ENCODE data around the gene PCMT1. TPM values are rescaled to one million over a fixed set of nuclear protein-coding genes. Genes with fewer than 3 reads are reported as not detected.
"Not testable (repeated sequence)": the region's sequence is repeated elsewhere in the genome, so short reads cannot be mapped to it uniquely, and the experiment has no call there.

PCMT1 gene
- total RNA-seq, 6 experiments from 2014 or later: 40.7 to 84.5 (median 47.7) TPM

DNA sequence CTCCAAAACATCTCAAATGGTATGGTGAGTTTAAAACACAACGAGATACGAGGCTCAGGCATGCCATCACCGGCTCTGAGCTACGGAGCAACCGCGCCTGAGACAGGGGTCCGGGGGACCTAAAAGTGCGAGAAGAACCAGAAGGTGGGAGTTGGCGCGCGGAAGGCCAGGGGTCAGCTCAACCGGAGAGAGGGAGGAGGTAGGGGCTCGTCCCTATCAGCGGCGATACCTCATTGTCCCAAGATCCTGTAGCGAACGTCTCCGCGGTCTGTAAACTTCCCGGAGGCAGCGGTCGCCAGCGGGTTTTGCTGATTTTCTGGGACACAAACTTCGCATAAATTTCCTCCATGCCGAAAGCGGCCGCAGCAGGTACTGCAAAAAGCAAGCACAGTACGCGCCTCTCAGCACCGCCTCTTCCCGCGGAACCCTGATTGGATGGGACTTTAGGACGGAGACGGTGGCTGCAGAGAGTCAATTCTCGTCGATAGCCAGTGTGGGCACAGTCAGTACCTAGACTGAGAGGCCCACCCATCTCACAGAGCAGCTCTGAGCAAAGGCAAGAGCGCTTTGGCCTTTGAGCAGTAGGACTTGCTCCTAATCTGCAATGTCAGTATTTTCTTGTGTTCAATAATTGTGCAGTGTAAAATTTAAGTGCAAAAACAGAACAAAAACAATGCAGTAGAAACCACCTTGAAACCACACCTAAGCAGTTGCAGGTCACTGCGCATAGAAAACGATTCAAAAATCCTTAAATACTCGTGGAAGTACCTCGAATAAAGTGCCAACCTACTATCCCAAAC lies 3.2 kb upstream of the PCMT1 start, which contains the start of gene NUP43:
Gene NUP43, minus strand, starts transcription at position 383 of the 800 bp plus-strand sequence. Its CDS starts 34 bp downstream, at position 349.
- TF ChIP-seq POLR2A (IDR thresholded peaks at IDR 0.05): peak; percentile 57
- TF ChIP-seq, protein P1, sequence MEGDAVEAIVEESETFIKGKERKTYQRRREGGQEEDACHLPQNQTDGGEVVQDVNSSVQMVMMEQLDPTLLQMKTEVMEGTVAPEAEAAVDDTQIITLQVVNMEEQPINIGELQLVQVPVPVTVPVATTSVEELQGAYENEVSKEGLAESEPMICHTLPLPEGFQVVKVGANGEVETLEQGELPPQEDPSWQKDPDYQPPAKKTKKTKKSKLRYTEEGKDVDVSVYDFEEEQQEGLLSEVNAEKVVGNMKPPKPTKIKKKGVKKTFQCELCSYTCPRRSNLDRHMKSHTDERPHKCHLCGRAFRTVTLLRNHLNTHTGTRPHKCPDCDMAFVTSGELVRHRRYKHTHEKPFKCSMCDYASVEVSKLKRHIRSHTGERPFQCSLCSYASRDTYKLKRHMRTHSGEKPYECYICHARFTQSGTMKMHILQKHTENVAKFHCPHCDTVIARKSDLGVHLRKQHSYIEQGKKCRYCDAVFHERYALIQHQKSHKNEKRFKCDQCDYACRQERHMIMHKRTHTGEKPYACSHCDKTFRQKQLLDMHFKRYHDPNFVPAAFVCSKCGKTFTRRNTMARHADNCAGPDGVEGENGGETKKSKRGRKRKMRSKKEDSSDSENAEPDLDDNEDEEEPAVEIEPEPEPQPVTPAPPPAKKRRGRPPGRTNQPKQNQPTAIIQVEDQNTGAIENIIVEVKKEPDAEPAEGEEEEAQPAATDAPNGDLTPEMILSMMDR (IDR thresholded peaks at IDR 0.05): peak; percentile 31 to 75 (median 46)
- H3K27ac ChIP-seq: peak within 1 kb of the TSS; percentile 29 to 80 (median 68)
- H3K4me3 ChIP-seq: peak within 1 kb of the TSS; percentile 56 to 79 (median 79)
- 4% methylated on average over 29 of the region's 41 CpGs for WGBS (ENCODE audit: insufficient coverage, low coverage, low lambda C conversion rate, missing lambda C conversion rate)
- intact Hi-C loops (cut with DNase I): no loop called here
- ATAC-seq: peak; percentile 65 to 79 (median 68)
- H3K9me3 ChIP-seq: no peaks in the 10 kb centered on the region
- H3K36me3 ChIP-seq: peaks cover 0 to 24% (median 4%) of the 10 kb centered on the region in 4 donors
- no peaks in the 10 kb centered on the region for H3K27me3 ChIP-seq
- peak; percentile 88 to 93 (median 92) for DNase-seq
- H3K4me1 ChIP-seq: peaks cover 0 to 21% (median 13%) of the 10 kb centered on the region in 4 donors

DNA sequence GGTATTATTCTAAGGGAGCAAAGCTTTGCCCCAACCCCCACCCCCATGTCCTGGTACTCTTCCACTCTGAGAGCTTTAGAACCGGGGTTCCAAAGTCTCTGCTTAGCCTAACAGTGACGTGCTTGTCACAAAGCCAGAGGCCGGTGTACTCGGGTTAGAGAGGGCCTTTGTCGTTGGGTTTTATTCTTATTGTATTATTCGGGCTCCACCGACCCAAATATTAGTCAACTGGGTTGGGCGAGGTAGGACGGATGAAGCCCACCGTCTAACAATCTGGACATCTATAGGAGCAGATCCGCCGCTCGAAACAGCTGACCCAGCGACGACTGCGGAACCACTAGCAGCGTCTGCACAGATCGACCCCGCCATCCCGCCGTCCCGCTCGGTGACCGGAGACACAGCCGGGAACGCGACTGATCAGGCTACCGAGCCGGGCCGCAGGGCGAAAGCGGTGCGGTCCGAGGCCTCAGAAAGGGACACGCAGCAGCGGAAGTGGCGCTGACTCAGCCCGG lies 403 bp upstream of the PCMT1 start:
- no CpG with 5 or more reads among the region's 38 CpGs for WGBS (ENCODE audit: insufficient coverage, low coverage, low lambda C conversion rate, missing lambda C conversion rate)
- H3K4me1 ChIP-seq: peaks cover 0 to 48% (median 23%) of the 10 kb centered on the region in 4 donors
- not testable (repeated sequence) for DNase-seq

DNA sequence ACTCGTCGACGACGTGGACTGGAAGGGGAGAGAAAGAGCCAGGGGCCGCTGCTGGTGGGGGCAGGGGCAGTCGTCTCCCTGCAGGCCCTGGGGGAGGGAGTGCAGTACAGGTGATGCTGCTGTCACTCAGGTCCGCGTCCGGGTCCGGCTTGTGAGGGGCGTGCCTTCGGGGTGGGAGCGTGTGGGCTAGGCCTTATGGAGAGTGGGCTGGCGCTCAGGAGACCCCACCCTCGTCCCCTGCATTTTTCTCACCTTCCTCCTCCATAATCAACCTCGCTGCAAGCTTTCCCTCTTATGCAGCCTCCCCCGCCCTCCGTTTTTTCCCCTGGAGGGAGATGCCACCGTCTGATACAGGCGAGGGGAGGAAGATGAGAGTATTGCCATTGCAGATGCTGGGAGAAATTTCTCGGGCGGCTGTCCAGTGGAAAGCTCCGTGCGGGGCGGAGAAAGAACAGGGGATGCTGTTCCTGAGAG lies 632 bp downstream of the PCMT1 start:
- no peak for TF ChIP-seq POLR2A (IDR thresholded peaks at IDR 0.05)
- TF ChIP-seq, protein P1 (IDR thresholded peaks at IDR 0.05): no peak
- intact Hi-C loops (cut with DNase I): no loop called here
- H3K27ac ChIP-seq: peak overlapping the region; percentile 87 to 94 (median 93)
- WGBS (ENCODE audit: insufficient coverage, low coverage, low lambda C conversion rate, missing lambda C conversion rate): 0% methylated on average over 7 of the region's 25 CpGs
- no peaks in the 10 kb centered on the region for H3K9me3 ChIP-seq
- peaks cover 0 to 49% (median 21%) of the 10 kb centered on the region in 4 donors for H3K4me1 ChIP-seq
- ATAC-seq (peak; percentile 17 to 60 (median 22)), DNase-seq (peak; percentile 54 to 69 (median 64))
- no peaks in the 10 kb centered on the region for H3K27me3 ChIP-seq
- H3K4me3 ChIP-seq: peak overlapping the region; percentile 83 to 93 (median 92)
- H3K36me3 ChIP-seq: no peaks in the 10 kb centered on the region

More for the DNA sequence above, 403 bp upstream of the PCMT1 start:
- H3K9me3 ChIP-seq; H3K27me3 ChIP-seq; intact Hi-C loops (cut with DNase I); H3K36me3 ChIP-seq: not testable (repeated sequence)
- peak overlapping the region; percentile 87 to 94 (median 93) for H3K27ac ChIP-seq
- peak; percentile 52 to 74 (median 66) for ATAC-seq
- H3K4me3 ChIP-seq: peak overlapping the region; percentile 83 to 93 (median 92)

DNA sequence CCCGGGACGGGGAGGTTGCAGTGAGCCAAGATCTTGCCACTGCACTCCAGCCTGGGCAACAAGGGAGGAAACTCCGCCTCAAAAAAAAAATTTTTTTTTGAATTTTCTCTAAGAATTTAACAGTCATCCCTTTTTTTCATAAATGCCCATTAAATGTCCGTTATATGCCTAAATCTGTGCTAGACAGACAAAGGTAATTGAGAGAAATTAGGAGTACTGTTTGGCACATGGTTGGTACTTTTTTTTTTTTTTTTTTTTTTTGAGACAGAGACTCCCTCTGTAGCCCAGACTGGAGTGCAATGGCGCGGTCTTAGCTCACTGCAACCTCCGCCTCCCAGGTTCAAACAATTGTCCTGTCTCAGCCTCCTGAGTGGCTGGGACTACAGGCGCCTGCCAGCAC lies 1.7 kb downstream of the PCMT1 start:
- 73% methylated on average over 4 of the region's 8 CpGs for WGBS (ENCODE audit: insufficient coverage, low coverage, low lambda C conversion rate, missing lambda C conversion rate)
- no peak overlapping the region for H3K4me3 ChIP-seq
- H3K36me3 ChIP-seq: no peaks in the 10 kb centered on the region
- TF ChIP-seq, protein P1 (IDR thresholded peaks at IDR 0.05): no peak
- TF ChIP-seq POLR2A (IDR thresholded peaks at IDR 0.05): no peak
- no peaks in the 10 kb centered on the region for H3K27me3 ChIP-seq
- peaks cover 0 to 52% (median 19%) of the 10 kb centered on the region in 4 donors for H3K4me1 ChIP-seq
- no peaks in the 10 kb centered on the region for H3K9me3 ChIP-seq
- intact Hi-C loops (cut with DNase I): no loop called here
- DNase-seq: no peak
- ATAC-seq: no peak
- peak overlapping the region in 2 of 3 donors; percentile 93 to 94 for H3K27ac ChIP-seq

DNA sequence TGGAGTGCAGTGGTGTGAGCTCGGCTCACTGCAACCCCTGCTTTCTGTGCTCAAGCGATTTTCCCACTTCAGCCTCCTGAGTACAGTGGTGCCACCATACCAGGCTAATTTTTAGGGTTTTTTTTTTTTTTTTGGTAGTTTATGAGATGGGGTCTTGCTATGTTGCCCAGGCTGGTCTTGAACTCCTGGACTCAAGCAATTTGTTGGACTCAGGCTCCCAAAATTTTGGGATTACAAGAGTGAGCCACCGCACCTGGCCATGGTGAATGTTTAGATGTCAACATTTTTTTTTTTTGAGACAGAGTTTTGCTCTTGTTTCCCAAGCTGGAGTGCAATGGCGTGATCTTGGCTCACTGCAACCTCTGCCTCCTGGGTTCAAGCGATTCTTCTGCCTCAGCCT lies 2.4 kb downstream of the PCMT1 start:
- peak in 1 of 3 donors; percentile 23 for DNase-seq
- H3K36me3 ChIP-seq; H3K9me3 ChIP-seq; H3K4me3 ChIP-seq; intact Hi-C loops (cut with DNase I); H3K27me3 ChIP-seq; ATAC-seq: not testable (repeated sequence)
- H3K4me1 ChIP-seq: peaks cover 0 to 47% (median 19%) of the 10 kb centered on the region in 4 donors
- H3K27ac ChIP-seq: peak overlapping the region in 2 of 3 donors; percentile 93 to 94
- 98% methylated on average over 5 of the region's 5 CpGs for WGBS (ENCODE audit: insufficient coverage, low coverage, low lambda C conversion rate, missing lambda C conversion rate)

Measured in right lobe of liver (tissue), 6 donors.